HG03060 (cell line): ENCODE data around the gene DNMT3B.
"Not testable (repeated sequence)": the region's sequence is repeated elsewhere in the genome, so short reads cannot be mapped to it uniquely, and the experiment has no call there.

ENCODE experiments used
- ATAC-seq: cut with Tn5 transposase; IDR thresholded peaks from one replicate; pipeline ENCODE4 v1.9.1; 2021; ENCODE audit warnings: low read depth, moderate number of reproducible peaks; ENCODE audit not compliant: unreplicated experiment

The DNMT3B gene

DNA sequence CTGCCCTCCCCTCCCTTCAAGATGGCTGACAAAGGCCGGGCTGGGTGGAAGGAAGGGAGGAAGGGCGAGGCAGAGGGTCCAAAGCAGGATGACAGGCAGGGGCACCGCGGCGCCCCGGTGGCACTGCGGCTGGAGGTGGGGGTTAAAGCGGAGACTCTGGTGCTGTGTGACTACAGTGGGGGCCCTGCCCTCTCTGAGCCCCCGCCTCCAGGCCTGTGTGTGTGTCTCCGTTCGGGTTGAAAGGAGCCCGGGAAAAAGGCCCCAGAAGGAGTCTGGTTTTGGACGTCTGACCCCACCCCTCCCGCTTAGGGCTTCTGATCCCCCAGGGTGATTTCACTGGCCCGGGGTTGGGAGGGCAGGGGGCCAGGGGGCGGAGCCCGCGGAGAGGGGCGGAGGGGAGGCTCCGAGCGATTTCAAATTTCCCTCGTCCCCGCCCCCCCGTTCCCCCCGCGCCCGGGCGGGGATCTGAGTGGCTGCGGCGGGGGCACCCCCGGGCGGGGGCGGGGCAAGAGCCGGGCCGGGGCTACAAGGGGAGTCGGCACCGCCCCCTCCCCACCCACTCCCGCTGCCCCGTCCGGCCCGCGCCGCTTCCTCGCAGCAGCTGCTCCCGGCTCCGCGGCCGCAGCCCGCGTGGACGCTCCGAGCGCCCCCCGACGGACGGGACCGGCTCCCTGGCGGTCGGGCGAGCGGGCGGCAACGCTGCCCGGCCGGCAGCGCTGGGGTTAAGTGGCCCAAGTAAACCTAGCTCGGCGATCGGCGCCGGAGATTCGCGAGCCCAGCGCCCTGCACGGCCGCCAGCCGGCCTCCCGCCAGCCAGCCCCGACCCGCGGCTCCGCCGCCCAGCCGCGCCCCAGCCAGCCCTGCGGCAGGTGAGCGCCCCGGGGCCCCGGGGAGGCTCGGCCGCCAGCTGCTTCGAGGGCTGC, at the start of gene DNMT3B:
TSS of gene DNMT3B (plus strand) at position 555 of the 923 bp plus-strand sequence. CDS start 17,939 bp downstream, outside the sequence.
- no peak for ATAC-seq

- ATAC-seq, result no peak
Observed at GRCh38 chr20:32718749-32719348, 43.3 kb upstream of the DNMT3B start.

- no peak for ATAC-seq
Observed at GRCh38 chr20:32727683-32728082, 34.5 kb upstream of the DNMT3B start.

DNA sequence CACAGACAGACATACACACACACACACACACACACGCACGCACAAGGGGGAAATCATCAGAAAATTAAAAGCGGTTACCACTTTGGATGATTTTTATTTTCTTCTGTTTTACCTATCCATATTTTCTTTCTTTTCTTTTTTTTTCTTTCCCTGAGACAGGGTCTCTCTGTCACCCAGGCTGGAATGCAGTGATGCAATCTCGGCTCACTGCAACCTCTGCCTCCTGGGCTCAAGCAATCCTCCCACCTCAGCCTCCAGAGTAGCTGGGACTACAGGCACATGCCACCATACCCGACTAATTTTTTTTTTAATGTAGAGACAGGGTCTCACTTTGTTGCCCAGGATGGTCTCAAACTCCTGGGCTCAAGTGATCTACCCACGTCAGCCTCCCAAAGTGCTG, 33.8 kb upstream of the DNMT3B start:
- ATAC-seq, result not testable (repeated sequence)

GRCh38 chr20:32729334-32729733, 32.9 kb upstream of the DNMT3B start:
- not testable (repeated sequence) for ATAC-seq

- no peak for ATAC-seq
Observed at GRCh38 chr20:32731882-32732266, 30.3 kb upstream of the DNMT3B start.

- no peak for ATAC-seq
Observed at GRCh38 chr20:32737371-32738223, 24.6 kb upstream of the DNMT3B start.

DNA sequence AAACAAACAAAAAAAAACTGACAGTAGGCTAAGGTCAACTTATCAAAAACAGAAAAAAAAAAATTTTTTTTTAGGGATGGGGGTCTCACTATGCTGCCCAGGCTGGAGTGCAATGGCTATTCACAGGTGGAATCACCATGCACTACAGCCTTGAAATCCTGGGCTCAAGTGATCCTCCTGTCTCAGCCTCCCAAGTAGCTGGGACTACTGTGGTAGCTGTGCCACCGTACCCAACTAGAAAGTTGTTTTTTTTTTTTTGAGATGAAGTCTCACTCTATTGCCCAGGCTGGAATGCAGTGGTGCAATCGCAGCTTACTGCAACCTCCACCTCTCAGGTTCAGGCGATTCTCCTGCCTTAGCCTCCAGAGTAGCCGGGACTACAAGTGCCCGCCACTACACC, 21.0 kb upstream of the DNMT3B start:
- ATAC-seq, result no peak

DNA sequence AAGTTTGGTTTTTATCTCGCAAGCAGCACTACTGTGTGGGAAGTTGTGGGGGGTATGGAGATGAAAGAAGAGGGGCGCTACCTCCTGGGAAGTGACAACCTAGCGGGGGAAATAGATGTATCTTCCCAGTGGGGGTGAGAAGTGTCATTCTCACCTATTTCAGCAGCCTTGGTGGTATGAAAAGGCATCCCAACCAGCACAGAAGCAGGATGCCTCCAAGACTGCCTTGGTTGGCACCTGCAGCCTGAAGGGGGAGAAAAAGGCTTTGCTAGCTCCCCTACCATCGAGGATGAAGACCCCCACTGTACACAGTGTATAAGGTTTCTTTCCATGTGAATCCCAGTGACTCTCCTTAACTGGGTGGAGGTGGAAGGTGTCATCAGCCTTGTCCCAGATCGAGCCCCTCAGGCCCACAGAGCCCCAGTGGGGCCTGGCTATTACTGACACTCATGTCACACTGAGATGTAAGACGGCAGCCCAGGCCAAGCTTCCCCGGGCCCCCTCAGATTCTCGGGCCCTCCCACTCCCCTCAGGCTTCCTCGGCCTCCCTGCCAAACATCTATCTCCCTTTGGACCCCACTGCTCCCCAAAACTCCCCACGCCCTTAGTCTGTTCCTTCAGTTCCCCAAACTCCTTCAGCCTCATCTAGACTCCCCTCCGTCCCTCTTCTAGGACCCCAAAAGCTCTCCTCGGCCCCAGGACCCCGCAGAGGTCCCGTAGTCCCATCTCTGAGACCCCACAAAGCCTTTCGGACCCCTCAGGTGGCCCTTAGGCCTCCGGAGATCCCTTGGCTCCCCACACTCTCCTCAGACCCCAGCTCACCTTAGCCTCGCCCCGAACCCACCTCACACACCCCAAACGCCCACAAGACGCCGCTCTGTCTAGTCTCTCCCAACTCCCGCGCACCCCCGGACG, 19.6 kb upstream of the DNMT3B start:
- no peak for ATAC-seq

- ATAC-seq, result no peak
Observed at GRCh38 chr20:32743237-32744112, 18.7 kb upstream of the DNMT3B start, which contains the start of gene COMMD7. COMMD7 (minus strand) TSS chr20:32743467; CDS start chr20:32743391, 76 bp downstream.

DNA sequence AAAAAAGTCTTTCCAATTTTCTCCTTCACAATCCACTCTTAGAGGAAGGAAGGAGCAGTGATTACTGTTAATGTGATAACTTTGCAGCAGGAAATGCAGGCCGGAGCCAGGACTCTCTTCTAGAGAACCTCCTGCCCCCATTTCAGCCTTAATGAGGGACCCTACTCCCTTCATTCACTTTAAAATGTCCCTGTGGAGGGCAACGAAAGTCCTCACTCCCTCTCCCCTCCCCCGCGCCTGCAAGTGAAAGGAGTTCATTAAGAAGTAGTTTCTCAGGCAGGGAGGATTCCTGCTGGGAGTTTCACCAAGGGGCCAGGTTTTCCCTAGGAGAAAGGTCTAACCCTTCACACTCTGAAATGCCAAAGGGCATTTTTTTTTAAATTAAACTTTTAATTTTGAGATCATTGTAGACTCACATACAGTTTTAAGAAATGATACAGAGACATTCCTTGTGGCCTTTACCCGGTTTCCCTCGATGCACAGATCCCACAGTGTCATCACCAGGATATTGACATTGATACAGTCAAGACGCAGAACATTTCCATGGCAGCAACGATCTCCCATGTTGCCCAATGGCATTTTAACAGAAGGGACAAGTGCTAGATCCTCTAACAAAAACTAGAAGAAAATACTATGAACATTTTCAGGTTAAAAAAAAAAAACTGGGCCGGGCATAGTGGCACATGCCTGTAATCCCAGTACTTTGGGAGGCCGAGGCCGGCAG, 12.1 kb upstream of the DNMT3B start:
- ATAC-seq, result no peak

GRCh38 chr20:32751293-32751692, 10.9 kb upstream of the DNMT3B start:
- ATAC-seq, result no peak

DNA sequence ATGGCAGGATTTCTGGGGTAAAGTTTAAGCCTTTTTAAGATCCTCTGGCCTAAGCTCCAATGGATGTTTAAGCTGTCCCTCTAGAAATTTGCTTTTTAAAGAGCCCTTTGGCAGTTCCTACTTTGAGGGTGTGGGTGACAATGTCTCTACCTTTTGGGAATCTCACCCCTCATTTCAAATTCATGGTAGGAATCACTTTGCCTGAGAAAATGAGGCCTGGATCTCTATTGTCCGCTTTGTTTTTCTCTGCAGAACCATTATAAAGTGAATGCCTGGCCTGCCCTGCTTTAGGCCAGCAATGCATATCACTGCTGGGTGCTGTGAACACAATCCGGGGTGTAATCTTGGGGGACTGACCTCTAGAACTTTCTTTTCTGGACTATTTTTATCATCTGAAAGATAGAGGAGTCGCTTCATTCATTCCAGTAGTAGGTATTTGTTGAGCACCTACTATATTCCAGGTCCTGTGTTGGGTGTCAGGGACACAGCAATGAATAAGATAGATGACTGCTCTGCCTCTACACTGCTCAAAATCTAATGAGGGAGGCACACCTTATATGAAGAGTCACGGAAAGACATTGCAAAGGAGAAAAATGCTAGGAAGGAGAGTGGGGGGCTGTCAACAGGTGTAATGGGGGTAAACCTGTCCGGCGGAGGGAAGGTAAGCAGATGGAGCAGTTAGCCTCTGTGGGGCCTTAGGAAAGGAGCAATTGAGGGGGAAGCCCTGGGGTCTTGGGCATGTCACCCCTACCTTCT, 10.3 kb upstream of the DNMT3B start:
- no peak for ATAC-seq

DNA sequence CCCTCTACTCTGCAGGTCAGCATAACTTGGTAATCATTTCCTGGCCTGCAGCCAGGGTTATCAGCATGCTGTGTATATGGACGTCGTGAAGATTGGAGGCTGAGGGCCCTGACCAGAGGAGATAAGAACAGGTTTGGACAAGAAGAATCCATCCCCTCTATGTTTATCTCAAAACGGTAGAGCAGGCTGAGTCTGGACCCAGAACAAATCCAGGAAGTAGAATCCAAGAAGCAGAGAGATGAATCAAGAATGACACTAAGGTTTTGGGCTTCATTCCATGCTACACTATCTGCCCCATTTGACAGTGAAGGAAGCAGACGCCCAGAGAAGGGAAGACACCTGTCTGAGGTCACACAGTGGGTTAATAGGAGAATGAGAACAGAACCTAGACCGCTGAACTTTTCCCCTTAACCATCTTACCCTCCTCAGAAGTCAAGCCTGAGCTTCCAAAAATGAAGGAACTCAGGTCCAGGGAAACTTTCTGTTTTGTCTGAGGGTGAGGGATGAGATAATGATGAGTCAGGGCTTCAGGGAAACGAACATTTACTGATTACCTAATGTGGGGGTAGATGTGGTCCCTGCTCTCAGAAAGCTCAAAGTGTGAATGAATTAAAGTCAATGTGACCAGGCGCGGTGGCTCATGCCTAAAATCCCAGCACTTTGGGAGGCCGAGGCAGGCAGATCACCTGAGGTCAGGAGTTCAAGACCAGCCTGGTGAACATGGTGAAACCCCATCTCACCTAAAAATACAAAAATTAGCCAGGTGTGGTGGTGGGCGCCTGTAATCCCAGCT, 9.5 kb upstream of the DNMT3B start:
- ATAC-seq, result no peak

DNA sequence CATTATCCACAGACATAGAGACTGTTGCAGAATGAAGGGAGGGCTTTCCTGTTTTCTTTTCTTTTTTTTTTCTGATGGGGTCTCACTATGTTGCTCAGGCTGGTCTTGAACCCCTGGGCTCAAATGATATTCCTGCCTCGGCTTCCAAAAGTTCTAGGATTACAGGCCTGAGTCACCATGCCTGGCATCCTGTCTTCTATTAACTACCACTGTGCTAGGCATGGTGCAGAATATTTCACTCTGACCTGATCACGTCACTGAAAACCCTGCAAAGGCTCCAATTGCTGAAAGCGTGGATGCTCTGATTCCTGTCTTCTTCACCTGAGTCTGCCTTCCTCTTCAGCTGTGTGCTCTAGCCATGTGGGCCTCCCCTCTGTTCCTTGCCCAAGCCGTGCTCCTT, 8.5 kb upstream of the DNMT3B start:
- ATAC-seq, result no peak

DNA sequence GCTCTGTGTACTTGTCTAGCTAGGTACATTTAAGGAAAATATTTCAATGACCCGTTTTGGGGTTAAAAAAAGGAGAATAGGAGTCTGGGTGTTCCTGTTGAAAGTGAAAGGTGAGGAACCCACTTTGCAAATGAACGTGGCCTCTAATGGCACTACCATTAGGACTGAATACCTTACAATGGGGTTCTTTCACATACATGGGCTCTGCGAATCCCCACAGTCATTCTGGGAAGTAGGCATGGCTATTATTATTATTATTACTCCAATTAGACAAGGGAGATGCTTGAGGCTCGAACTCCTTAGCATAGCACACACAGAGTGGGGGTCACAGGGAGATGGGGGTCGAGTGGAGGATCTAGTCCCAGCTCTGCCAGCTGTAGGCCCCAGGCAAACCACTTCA, 6.0 kb upstream of the DNMT3B start:
- ATAC-seq, result no peak

- ATAC-seq, result no peak
Observed at GRCh38 chr20:32761417-32761830, 761 bp upstream of the DNMT3B start.
